Tibial artery (tissue), 4 donors: Measurements from ENCODE around the gene PON3.

ENCODE experiments used
- DNase-seq, 2 donors: peaks; one replicate each; pipeline ENCODE4 v3.0.0-alpha.2; 2019
- H3K27ac ChIP-seq, 2 donors: fragments of 200-600 bp; sonication (generic) in 1 of 2; 1 replicate in 1 of 2; 2 replicates in 1 of 2; pipeline ENCODE4 v1.5.1; 2018 to 2019; ENCODE audit warnings: mild to moderate bottlenecking in 1 of 2
- H3K27me3 ChIP-seq, 2 donors: fragments of 200-600 bp; sonication (generic) in 1 of 2; one replicate each; pipeline versions ENCODE4 v1.5.1 to v1.6.0; 2016 to 2019
- H3K36me3 ChIP-seq, 3 donors: fragments of 200-600 bp; sonication (generic) in 2 of 3; one replicate each; pipeline ENCODE4 v1.5.1; 2016 to 2019; ENCODE audit warnings: mild to moderate bottlenecking in 2 of 3
- H3K4me1 ChIP-seq, 4 donors: fragments of 200-600 bp; sonication (generic) in 2 of 4; 1 replicate in 3 of 4; 2 replicates in 1 of 4; pipeline ENCODE4 v1.5.1; 2016 to 2019
- H3K4me3 ChIP-seq, 2 donors: fragments of 200-600 bp; sonication (generic) in 1 of 2; 1 replicate in 1 of 2; 2 replicates in 1 of 2; pipeline ENCODE4 v1.5.1; 2018 to 2019; ENCODE audit warnings: mild to moderate bottlenecking in 2 of 2
- H3K9me3 ChIP-seq, 3 donors: fragments of 200-600 bp; sonication (generic) in 1 of 3; one replicate each; pipeline ENCODE4 v1.5.1; 2016 to 2019
- intact Hi-C: fragments of 100-400 bp; cut with DNase I; formaldehyde crosslinking; loops from one replicate; pipeline ENCODE4 v1.15.0; 2023; ENCODE audit warnings: low total_unique reads
- TF ChIP-seq, protein P1 (sequence below), 2 experiments: fragments of 200-600 bp in 1 of 2; fragments of 450-650 bp in 1 of 2; IDR thresholded peaks; one replicate each; pipeline ENCODE4 v1.5.1; 2017 to 2019; ENCODE audit warnings: antibody characterized with exemption in 2 of 2, mild to moderate bottlenecking in 1 of 2, moderate library complexity in 1 of 2

Gene PON3

DNA sequence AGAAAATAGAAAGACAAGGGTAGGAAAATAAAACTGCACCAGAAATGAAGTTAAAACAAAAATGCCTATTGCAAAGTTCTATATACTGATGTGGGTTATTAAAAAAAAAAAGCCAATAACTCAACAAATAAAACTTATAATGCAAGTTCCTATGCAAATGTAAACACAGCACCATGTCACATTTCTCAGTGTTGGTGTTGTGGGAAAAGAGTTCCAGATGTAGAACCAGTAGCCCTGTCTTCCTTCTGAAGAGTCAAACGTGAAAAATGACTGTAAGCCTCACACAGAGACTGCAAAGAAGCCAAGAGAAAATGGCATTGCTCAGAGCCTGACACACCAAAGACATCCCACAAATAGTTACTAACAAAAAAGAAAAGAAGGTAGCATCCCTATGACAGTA is 28.5 kb upstream of the PON3 start:
- Histone ChIP-seq H3K9me3 (no peaks in the 10 kb centered on the region), H3K27me3 (no peaks in the 10 kb centered on the region), H3K4me1 (no peaks in the 10 kb centered on the region), H3K4me3 (no peak overlapping the region), H3K27ac (no peak overlapping the region), H3K36me3 (peaks cover 0 to 13% (median 7%) of the 10 kb centered on the region in 3 donors)
- intact Hi-C loops, result no loop called here
- TF ChIP-seq, protein P1, sequence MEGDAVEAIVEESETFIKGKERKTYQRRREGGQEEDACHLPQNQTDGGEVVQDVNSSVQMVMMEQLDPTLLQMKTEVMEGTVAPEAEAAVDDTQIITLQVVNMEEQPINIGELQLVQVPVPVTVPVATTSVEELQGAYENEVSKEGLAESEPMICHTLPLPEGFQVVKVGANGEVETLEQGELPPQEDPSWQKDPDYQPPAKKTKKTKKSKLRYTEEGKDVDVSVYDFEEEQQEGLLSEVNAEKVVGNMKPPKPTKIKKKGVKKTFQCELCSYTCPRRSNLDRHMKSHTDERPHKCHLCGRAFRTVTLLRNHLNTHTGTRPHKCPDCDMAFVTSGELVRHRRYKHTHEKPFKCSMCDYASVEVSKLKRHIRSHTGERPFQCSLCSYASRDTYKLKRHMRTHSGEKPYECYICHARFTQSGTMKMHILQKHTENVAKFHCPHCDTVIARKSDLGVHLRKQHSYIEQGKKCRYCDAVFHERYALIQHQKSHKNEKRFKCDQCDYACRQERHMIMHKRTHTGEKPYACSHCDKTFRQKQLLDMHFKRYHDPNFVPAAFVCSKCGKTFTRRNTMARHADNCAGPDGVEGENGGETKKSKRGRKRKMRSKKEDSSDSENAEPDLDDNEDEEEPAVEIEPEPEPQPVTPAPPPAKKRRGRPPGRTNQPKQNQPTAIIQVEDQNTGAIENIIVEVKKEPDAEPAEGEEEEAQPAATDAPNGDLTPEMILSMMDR (IDR thresholded peaks at IDR 0.05), result no peak
- no peak for DNase-seq

DNA sequence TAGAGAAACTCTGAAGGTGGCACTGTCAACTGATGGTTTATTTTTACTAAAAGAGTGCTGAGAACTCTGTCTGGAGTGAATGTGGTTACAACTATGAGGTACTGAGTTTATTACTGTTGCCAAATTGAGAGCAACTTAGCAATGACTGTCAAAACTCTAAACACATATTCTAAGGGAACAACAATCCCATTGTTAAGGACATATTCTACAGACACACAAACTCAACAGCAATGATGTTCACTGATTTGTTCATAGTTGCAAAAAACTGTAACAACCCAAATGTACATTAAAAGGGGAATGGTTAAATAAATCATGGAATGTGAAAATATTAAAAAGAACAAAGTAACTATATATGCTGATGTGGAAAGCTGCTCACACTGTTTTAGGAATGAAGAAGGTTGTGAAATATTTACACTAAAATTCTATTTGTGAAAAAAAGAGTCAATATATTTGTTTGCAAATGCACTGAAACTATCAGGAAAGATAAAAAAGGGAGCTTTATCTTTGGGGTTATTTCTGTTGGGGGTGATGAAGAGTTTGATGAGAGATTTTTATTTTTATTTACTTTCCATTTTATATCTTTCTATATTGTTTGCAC is 25.8 kb upstream of the PON3 start:
- no peak for DNase-seq
- no peaks in the 10 kb centered on the region for H3K27me3 ChIP-seq
- H3K36me3 ChIP-seq, result peaks cover 0 to 13% (median 7%) of the 10 kb centered on the region in 3 donors
- H3K27ac ChIP-seq, result no peak overlapping the region
- H3K4me1 ChIP-seq, result no peaks in the 10 kb centered on the region
- no peaks in the 10 kb centered on the region for H3K9me3 ChIP-seq
- no peak overlapping the region for H3K4me3 ChIP-seq
- TF ChIP-seq, protein P1 (IDR thresholded peaks at IDR 0.05), result no peak
- intact Hi-C loops, result no loop called here

DNA sequence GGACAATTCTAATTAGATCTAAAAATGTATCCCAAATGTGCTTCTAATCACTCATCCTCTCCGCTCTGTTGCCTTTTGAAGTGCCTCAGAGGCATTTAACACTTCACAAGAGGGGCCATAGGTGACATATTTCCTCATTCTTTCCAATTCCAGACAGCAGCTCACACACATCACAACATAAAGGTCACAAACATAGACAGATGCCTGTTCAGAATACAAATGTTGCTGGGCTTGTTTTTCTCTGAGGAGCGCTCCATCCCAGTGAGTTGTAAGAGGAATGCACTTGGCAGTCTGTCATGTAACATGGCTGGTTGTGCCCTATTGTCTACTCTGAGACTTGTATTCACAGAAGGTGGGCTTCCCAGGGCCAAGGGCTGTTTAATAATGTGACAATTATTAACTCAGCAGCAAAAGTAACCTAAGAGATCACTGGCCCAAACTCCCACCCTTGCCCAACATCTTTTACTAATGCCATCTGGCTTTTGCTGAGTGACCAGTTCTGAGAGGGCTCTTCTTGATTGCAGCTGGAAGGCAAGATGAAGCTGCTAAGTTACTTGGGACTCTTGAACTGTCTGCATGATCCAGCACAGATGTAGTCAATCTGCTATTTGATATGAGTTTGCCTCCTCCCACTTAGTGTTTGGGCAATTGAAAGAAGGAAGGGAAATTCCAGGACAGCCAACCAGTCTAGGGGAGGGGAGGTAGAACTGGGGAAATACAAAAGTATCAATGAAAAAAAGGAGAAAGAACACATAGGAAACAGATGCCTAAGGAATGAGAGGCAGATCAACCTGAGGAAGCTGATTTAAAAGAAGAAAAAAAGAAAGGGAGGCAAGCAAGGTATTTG is 25.0 kb upstream of the PON3 start:
- Histone ChIP-seq H3K4me1 (no peaks in the 10 kb centered on the region), H3K27ac (no peak overlapping the region), H3K9me3 (no peaks in the 10 kb centered on the region), H3K4me3 (no peak overlapping the region), H3K36me3 (peaks cover 0 to 13% (median 7%) of the 10 kb centered on the region in 3 donors), H3K27me3 (no peaks in the 10 kb centered on the region)
- DNase-seq, result no peak
- intact Hi-C loops, result no loop called here
- TF ChIP-seq, protein P1 (IDR thresholded peaks at IDR 0.05), result no peak

DNA sequence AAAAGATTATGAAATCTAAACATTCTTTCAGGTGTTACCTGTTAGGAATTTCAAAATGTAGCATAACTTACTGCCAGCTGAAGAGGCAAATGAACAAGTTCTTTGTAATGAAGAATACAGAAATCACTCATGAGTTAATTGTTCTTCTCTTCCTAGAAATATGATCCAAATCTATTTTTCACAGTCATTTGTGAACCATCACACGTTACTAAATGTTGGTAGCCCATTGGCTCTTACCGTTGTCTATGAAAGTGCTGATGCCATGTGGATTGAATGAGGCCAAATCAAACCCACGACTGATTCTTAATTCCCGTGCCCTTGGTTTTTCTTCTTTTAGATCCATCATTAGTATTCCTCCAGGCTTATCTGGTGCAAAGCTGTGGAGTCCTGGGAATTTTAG is 15.9 kb upstream of the PON3 start:
- intact Hi-C loops, result no loop called here
- Histone ChIP-seq H3K27me3 (no peaks in the 10 kb centered on the region), H3K36me3 (peaks cover 5 to 49% (median 32%) of the 10 kb centered on the region in 3 donors), H3K4me1 (no peaks in the 10 kb centered on the region), H3K9me3 (no peaks in the 10 kb centered on the region), H3K27ac (no peak overlapping the region), H3K4me3 (no peak overlapping the region)
- TF ChIP-seq, protein P1 (IDR thresholded peaks at IDR 0.05), result no peak
- no peak for DNase-seq

DNA sequence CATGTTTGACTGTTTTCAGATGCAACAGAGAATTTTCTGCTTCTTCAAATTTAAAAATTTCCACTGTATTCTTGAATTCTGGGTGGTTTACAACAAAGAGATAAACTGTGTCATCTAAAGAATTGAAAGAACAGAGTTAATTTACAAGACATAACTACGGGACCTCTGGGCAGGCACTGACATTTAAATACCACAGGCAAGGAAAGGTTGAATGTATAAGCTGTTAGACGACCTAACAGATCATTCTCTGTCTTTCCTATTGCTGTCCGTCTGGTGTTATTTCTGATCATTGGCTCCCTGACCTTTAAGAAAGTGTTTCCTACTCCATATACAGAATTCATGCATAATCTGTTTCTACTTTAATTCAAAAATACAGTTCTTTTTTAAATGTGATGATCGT is 15.5 kb upstream of the PON3 start:
- Histone ChIP-seq H3K4me3 (no peak overlapping the region), H3K4me1 (no peaks in the 10 kb centered on the region), H3K9me3 (no peaks in the 10 kb centered on the region), H3K27me3 (no peaks in the 10 kb centered on the region), H3K36me3 (peaks cover 5 to 50% (median 32%) of the 10 kb centered on the region in 3 donors), H3K27ac (no peak overlapping the region)
- intact Hi-C loops, result no loop called here
- TF ChIP-seq, protein P1 (IDR thresholded peaks at IDR 0.05), result no peak
- DNase-seq, result no peak
